DND-41 (cell line): ENCODE measurements around the gene KMT2B.

Experiments used
- CTCF ChIP-seq: IDR thresholded peaks from 2 replicates; pipeline ENCODE4 v1.5.1; 2012; ENCODE audit warnings: borderline replicate concordance, low read length, moderate library complexity, mild to moderate bottlenecking; ENCODE audit not compliant: poor library complexity, severe bottlenecking; ENCODE audit errors: extremely low read depth
- EZH2 ChIP-seq: IDR thresholded peaks from 3 replicates; pipeline ENCODE4 v1.6.1; 2012; ENCODE audit warnings: borderline replicate concordance, low read depth, mild to moderate bottlenecking, moderate library complexity, low read length, inconsistent platforms; ENCODE audit not compliant: severe bottlenecking

- TF ChIP-seq CTCF, result no peak
- no peak for TF ChIP-seq EZH2
Measured at GRCh38 chr19:35673121-35673804, 44.5 kb upstream of the KMT2B start.
